GM12801 (cell line): ENCODE data around the gene TEDDM1.

Experiments used
- CTCF ChIP-seq: IDR thresholded peaks from one replicate; pipeline ENCODE4 v1.5.1; 2011; ENCODE audit warnings: control low read depth; ENCODE audit not compliant: insufficient read length; ENCODE audit errors: extremely low read depth

TEDDM1 gene

GRCh38 chr1:182413969-182414368, 13.5 kb upstream of the TEDDM1 start:
- no peak for TF ChIP-seq CTCF

GRCh38 chr1:182413486-182413885, 13.0 kb upstream of the TEDDM1 start:
- no peak for TF ChIP-seq CTCF

- TF ChIP-seq CTCF = no peak
These were observed 10.3 kb upstream of the TEDDM1 start for GRCh38 chr1:182410620-182411273.

- no peak for TF ChIP-seq CTCF
These were observed 9.7 kb upstream of the TEDDM1 start for GRCh38 chr1:182410138-182410537.

- TF ChIP-seq CTCF = no peak
These were observed 8.1 kb upstream of the TEDDM1 start for GRCh38 chr1:182408435-182409075.

- no peak for TF ChIP-seq CTCF
These were observed 7.3 kb upstream of the TEDDM1 start for GRCh38 chr1:182407724-182408123.

- TF ChIP-seq CTCF = no peak
These were observed 5.5 kb upstream of the TEDDM1 start for GRCh38 chr1:182406012-182406411.
